Spinal cord (tissue), 10 donors: ENCODE results near the gene PCP4. TPM values are rescaled to one million over a fixed set of nuclear protein-coding genes. Genes with fewer than 3 reads are reported as not detected.

ENCODE experiments used
- DNase-seq, 6 donors: peaks; one replicate each; pipeline versions ENCODE4 v3.0.0 to v3.0.0-alpha.2; 2013 to 2015; ENCODE audit warnings: low spot score in 6 of 6, low read depth in 4 of 6
- H3K27ac ChIP-seq: one replicate; pipeline ENCODE4 v1.5.1; 2013; ENCODE audit warnings: low read depth, low read length, control low read depth
- H3K27me3 ChIP-seq: one replicate; pipeline ENCODE4 v1.6.1; 2013; ENCODE audit warnings: low read length; ENCODE audit not compliant: control insufficient read depth, insufficient read depth
- H3K36me3 ChIP-seq: one replicate; pipeline ENCODE4 v1.6.1; 2013; ENCODE audit warnings: low read length; ENCODE audit not compliant: control insufficient read depth, insufficient read depth
- H3K4me1 ChIP-seq: one replicate; pipeline ENCODE4 v1.6.1; 2013; ENCODE audit warnings: low read length; ENCODE audit not compliant: control insufficient read depth, insufficient read depth
- H3K4me3 ChIP-seq: one replicate; pipeline ENCODE4 v1.5.1; 2013; ENCODE audit warnings: low read depth, low read length, control low read depth
- H3K9me3 ChIP-seq: one replicate; pipeline ENCODE4 v1.6.1; 2013; ENCODE audit warnings: low read length; ENCODE audit not compliant: control insufficient read depth, insufficient read depth
- WGBS: methylation state at CpG from one replicate; pipeline ENCODE4 v1.1.5; 2013; ENCODE audit warnings: missing lambda C conversion rate; ENCODE audit not compliant: insufficient coverage; 5-methylcytosine and 5-hydroxymethylcytosine counted together
- polyA plus RNA-seq, 2 donors: library from polyadenylated mRNA; unstranded; fragments of 120-200 nt; gene quantifications; one replicate each; pipeline ENCODE4 v1.2.1, GENCODE V29; 2013; ENCODE audit not compliant: insufficient read length in 2 of 2
- total RNA-seq, 2 donors: library from RNA; depleted of rRNA in 1 of 2; stranded (reverse); fragments of 120-200 nt in 1 of 2; fragments of >200 nt in 1 of 2; gene quantifications; one replicate each; pipeline versions ENCODE4 v1.2.3 to v1.2.4, GENCODE V29; 2013 to 2014
- donor health status: healthy.

Gene PCP4
- total and polyA plus RNA-seq, 4 donors, result 25.8 to 213 (median 97.5) TPM

DNA sequence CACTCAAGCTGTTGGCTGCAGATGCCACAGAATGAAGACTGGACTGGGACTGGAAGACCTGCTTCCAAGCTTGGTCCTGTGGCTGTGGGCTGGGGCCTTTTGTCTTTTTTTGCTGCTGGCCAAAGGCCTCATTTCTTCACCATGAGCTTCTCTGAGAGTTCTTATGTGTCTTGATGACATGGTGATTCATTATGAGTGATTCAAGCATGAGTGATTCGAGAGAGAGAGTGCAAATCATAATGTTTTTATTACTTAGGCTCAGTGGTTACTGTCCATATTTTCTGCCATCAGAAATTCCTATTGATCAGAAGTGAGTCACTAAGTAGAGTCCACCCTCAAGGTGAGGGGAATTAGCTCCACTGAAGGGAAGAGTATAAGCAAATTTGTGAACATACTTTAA is 94.0 kb downstream of the PCP4 start:
- DNase-seq, result no peak
- no peaks in the 10 kb centered on the region for H3K9me3 ChIP-seq

GRCh38 chr21:39965026-39965425 is 97.8 kb downstream of the PCP4 start:
- no peaks in the 10 kb centered on the region for H3K9me3 ChIP-seq
- no CpG with 5 or more reads among the region's 1 CpG for WGBS
- no peaks in the 10 kb centered on the region for H3K36me3 ChIP-seq
- no peak overlapping the region for H3K27ac ChIP-seq
- DNase-seq, result peak in 1 of 6 donors; percentile 64
- no peaks in the 10 kb centered on the region for H3K27me3 ChIP-seq
- H3K4me1 ChIP-seq, result no peaks in the 10 kb centered on the region
- H3K4me3 ChIP-seq, result no peak overlapping the region

More for the DNA sequence above, 94.0 kb downstream of the PCP4 start:
- Histone ChIP-seq H3K36me3 (no peaks in the 10 kb centered on the region), H3K4me3 (no peak overlapping the region), H3K27ac (no peak overlapping the region), H3K27me3 (no peaks in the 10 kb centered on the region), H3K4me1 (no peaks in the 10 kb centered on the region)
- no CpG with 5 or more reads among the region's 1 CpG for WGBS

DNA sequence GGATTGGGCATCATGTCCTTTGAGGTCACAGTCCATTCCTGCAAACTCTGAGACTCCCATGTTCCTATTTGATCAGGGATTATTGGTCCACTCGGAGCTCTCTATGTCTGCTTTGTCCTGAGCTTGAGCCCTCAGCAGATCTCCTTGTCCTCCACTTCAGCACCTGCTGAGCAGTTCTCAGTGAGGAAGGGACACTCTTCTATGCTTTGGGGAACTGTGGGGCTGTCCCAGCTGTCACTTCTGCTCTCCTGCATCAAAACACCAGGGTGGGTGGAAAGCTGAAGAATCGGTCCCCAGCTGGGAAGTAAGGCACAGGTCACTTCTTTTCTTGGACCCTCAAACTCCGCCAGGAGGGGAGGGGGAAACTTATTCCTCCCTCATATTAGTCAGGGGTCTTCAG is 99.5 kb downstream of the PCP4 start:
- H3K4me3 ChIP-seq, result no peak overlapping the region
- no peaks in the 10 kb centered on the region for H3K9me3 ChIP-seq
- DNase-seq, result no peak
- no peaks in the 10 kb centered on the region for H3K27me3 ChIP-seq
- 89% methylated on average over 1 of the region's 3 CpGs for WGBS
- H3K4me1 ChIP-seq, result no peaks in the 10 kb centered on the region
- H3K27ac ChIP-seq, result no peak overlapping the region
- H3K36me3 ChIP-seq, result no peaks in the 10 kb centered on the region

DNA sequence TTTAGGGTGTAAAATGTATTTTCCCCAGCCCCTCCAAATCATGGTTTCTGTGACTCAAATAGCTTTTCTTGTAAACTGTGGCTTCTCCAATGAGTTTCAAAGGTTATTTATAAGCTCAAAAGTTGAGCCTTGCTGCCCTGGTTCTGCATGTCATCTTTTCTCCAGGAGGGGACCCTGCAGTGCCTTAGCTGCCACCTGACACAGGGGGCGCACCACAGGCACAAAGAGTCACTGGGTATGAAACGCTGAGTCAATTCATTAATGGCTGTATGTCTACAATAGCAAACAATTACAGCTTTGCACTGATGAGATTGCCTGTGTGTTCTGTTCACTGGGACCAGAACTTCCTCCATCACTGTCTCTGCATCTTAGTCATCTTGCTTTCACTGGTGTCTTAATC is 100.8 kb downstream of the PCP4 start:
- H3K36me3 ChIP-seq, result no peaks in the 10 kb centered on the region
- peaks cover 3% of the 10 kb centered on the region for H3K4me1 ChIP-seq
- H3K27ac ChIP-seq, result no peak overlapping the region
- no peak overlapping the region for H3K4me3 ChIP-seq
- 83% methylated on average over 1 of the region's 2 CpGs for WGBS
- DNase-seq, result no peak
- no peaks in the 10 kb centered on the region for H3K9me3 ChIP-seq
- no peaks in the 10 kb centered on the region for H3K27me3 ChIP-seq

DNA sequence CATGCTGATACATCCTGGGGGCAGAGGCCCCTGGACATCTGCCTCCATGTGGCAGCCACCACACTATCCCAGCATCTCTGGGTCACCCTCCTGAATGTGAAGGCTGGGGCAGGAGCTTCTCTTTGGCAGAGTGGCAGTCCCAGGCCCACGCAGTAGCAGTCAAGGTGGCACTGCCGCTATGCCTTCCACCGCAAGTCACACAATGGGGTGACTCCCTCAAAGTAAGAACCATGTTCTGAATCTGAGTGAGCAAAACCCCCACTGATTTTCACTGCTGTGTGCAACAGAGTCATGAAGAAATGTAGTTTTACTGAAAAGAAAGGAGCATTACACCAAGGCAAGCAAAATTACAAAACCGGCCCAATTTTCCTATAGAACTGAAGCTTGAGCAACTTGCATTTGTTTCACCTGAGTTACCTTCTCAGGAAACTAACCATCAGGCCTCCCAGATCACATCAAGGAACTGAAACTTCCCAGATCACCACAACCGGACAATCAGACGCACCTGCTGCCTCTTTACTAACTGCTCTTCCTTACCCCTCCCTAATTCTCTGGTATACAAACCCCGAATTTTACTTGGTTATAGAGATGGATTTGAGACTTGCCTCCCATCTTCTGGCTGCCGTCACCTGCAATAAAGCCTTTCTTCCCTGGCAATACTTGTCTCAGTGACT is 102.6 kb downstream of the PCP4 start:
- DNase-seq, result no peak
- 73% methylated on average over 2 of the region's 8 CpGs for WGBS

GRCh38 chr21:39971956-39972355 is 104.7 kb downstream of the PCP4 start:
- no peak for DNase-seq
- Histone ChIP-seq H3K27me3 (no peaks in the 10 kb centered on the region), H3K4me3 (no peak overlapping the region), H3K36me3 (no peaks in the 10 kb centered on the region), H3K9me3 (no peaks in the 10 kb centered on the region), H3K27ac (no peak overlapping the region), H3K4me1 (peaks cover 6% of the 10 kb centered on the region)
- no CpG with 5 or more reads among the region's 2 CpGs for WGBS

More for the DNA sequence above, 102.6 kb downstream of the PCP4 start:
- H3K36me3 ChIP-seq, result no peaks in the 10 kb centered on the region
- H3K4me3 ChIP-seq, result no peak overlapping the region
- peaks cover 6% of the 10 kb centered on the region for H3K4me1 ChIP-seq
- H3K27me3 ChIP-seq, result no peaks in the 10 kb centered on the region
- no peaks in the 10 kb centered on the region for H3K9me3 ChIP-seq
- no peak overlapping the region for H3K27ac ChIP-seq

DNA sequence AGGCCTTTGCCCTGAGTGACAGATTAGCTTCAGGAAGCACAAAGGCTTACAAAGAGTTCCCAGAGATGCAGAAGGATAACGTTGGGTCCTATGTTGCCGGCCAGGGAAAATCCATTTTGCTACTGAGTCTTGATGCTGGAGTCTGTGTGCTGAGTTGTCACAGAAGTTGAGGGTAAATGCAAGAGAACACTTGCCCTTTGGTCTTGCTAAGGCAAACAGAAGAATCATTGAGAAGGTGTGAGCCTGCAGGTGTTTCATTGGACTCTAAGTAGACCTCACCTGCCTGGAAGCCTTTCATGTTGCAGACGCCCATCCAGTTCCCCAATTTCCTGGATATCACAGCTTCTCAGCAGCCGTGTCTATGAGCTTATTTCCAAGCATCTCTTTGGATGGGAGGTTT is 105.2 kb downstream of the PCP4 start:
- Histone ChIP-seq H3K4me3 (no peak overlapping the region), H3K27ac (no peak overlapping the region), H3K27me3 (no peaks in the 10 kb centered on the region), H3K4me1 (peaks cover 6% of the 10 kb centered on the region), H3K9me3 (no peaks in the 10 kb centered on the region), H3K36me3 (no peaks in the 10 kb centered on the region)
- no peak for DNase-seq
- 20% methylated on average over 2 of the region's 4 CpGs for WGBS

DNA sequence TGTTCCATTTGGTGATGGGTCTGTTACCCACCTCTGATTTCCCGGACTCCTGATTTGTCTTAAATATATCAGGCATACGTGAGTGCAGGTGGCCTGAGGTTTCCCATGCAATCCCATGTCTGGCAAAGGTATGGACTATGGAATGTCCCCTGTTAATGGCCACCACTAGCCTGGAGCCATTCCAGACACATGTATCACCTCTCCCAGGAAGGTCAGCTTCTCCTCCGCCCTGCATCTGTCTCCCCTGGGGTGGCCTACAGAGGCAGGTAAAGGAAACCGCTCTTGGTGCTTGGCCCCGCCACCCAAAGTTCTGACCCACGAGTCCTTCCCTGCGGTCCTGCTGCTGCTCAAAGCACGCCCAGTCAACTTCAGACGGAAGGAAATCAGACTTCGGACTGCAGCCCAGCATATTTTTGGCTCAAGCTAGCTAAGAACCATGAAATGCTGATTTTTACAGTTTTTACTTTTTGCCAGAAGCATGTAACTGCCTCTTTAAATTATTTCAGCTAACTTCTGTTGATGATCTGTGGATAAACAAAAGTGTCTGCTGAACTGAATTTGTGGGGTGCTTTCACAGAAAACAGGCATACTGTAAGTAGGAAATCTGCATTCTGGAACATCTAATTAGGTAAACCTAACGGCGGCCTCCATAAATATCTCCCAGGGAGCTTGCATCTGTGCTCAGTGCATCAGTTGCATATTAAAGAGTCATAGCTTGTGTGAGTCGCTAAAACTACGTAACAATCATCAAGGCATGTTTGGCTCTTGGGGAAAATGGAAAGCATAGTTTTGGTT is 105.9 kb downstream of the PCP4 start:
- Histone ChIP-seq H3K4me3 (no peak overlapping the region), H3K27me3 (no peaks in the 10 kb centered on the region), H3K27ac (no peak overlapping the region), H3K36me3 (no peaks in the 10 kb centered on the region), H3K4me1 (peaks cover 6% of the 10 kb centered on the region), H3K9me3 (no peaks in the 10 kb centered on the region)
- peak in 2 of 6 donors; percentile 22 to 86 for DNase-seq
- 68% methylated on average over 9 of the region's 14 CpGs for WGBS

- no peak for DNase-seq
- peaks cover 6% of the 10 kb centered on the region for H3K4me1 ChIP-seq
- H3K9me3 ChIP-seq, result no peaks in the 10 kb centered on the region
- H3K27me3 ChIP-seq, result no peaks in the 10 kb centered on the region
- WGBS, result no CpG with 5 or more reads among the region's 5 CpGs
- no peak overlapping the region for H3K27ac ChIP-seq
- H3K36me3 ChIP-seq, result no peaks in the 10 kb centered on the region
- H3K4me3 ChIP-seq, result no peak overlapping the region
These were observed 109.6 kb downstream of the PCP4 start for GRCh38 chr21:39976800-39977199.
